CD4-positive, alpha-beta T cell (primary cell): ENCODE measurements around the gene KLHL3. TPM values are rescaled to one million over a fixed set of nuclear protein-coding genes. Genes with fewer than 3 reads are reported as not detected.
A peak's percentile ranks its signal among the peaks of the same experiment; 100 is the strongest.

Experiments used
- ATAC-seq: fragments of 200-7000 bp; cut with Tn5 transposase; one replicate; pipeline ENCODE4 v1.10.0; 2022; ENCODE audit warnings: mild to moderate bottlenecking; ENCODE audit not compliant: poor library complexity
- CTCF ChIA-PET: fragments of 350-600 bp; sonication (Branson Sonifier 250); formaldehyde crosslinking; loops from one replicate; lab custom pipeline; 2021; ENCODE audit warnings: antibody characterized with exemption, inconsistent platforms; lab: Charles Lee
- POLR2A ChIA-PET: fragments of 350-600 bp; sonication (Branson Sonifier 250); formaldehyde crosslinking; loops from one replicate; lab custom pipeline; 2021; ENCODE audit warnings: antibody characterized with exemption, inconsistent platforms; lab: Charles Lee
- DNase-seq, 14 experiments: peaks; one replicate each; pipeline ENCODE4 v3.0.0-alpha.2; 2013 to 2020; ENCODE audit warnings: mixed read lengths in 2 of 14
- H3K27ac ChIP-seq, 2 donors: one replicate each; pipeline versions ENCODE4 v1.5.1 to v1.7.0; 2013; ENCODE audit warnings: low read length in 2 of 2, low read depth in 1 of 2, mild to moderate bottlenecking in 1 of 2
- H3K27me3 ChIP-seq, 2 experiments: 1 replicate in 1 of 2; 2 replicates in 1 of 2; pipeline versions ENCODE4 v1.6.1 to v1.7.0; 2013; ENCODE audit warnings: low read length in 2 of 2, control low read depth in 1 of 2, mild to moderate bottlenecking in 1 of 2, moderate library complexity in 1 of 2; ENCODE audit not compliant: insufficient read depth in 2 of 2, control insufficient read depth in 1 of 2
- H3K36me3 ChIP-seq: one replicate; pipeline ENCODE4 v1.6.1; 2013; ENCODE audit warnings: low read length, control low read depth; ENCODE audit not compliant: insufficient read depth
- H3K4me1 ChIP-seq: one replicate; pipeline ENCODE4 v1.6.1; 2013; ENCODE audit warnings: low read length, control low read depth; ENCODE audit not compliant: insufficient read depth
- H3K4me3 ChIP-seq: one replicate; pipeline ENCODE4 v1.5.1; 2013; ENCODE audit warnings: mild to moderate bottlenecking, low read length, moderate library complexity
- H3K9me3 ChIP-seq, 2 experiments: 1 replicate in 1 of 2; 2 replicates in 1 of 2; pipeline versions ENCODE4 v1.6.1 to v1.7.0; 2013; ENCODE audit warnings: low read length in 2 of 2, mild to moderate bottlenecking in 2 of 2, control low read depth in 1 of 2, moderate library complexity in 1 of 2; ENCODE audit not compliant: control insufficient read depth in 1 of 2, insufficient read depth in 1 of 2
- H3K27ac Mint-ChIP-seq: one replicate; pipeline ENCODE4 v1.8.0; 2020; ENCODE audit warnings: mixed read lengths
- H3K27me3 Mint-ChIP-seq: one replicate; pipeline ENCODE4 v1.8.0; 2021; ENCODE audit warnings: mixed read lengths
- H3K36me3 Mint-ChIP-seq: one replicate; pipeline ENCODE4 v1.8.0; 2021; ENCODE audit warnings: low read depth, mixed read lengths
- H3K4me1 Mint-ChIP-seq: one replicate; pipeline ENCODE4 v1.8.0; 2021; ENCODE audit warnings: low read depth, mixed read lengths
- H3K4me3 Mint-ChIP-seq: one replicate; pipeline ENCODE4 v1.8.0; 2020; ENCODE audit warnings: mild to moderate bottlenecking, mixed read lengths
- H3K9me3 Mint-ChIP-seq: one replicate; pipeline ENCODE4 v1.8.0; 2020; ENCODE audit warnings: mixed read lengths
- intact Hi-C, 2 experiments: fragments of 100-400 bp; cut with DNase I in 1 of 2; cut with micrococcal nuclease in 1 of 2; formaldehyde crosslinking; loops; one replicate each; pipeline versions ENCODE4 v1.15.1 to v1.9.0; 2023 to 2025; cut with DNase I, micrococcal nuclease
- total RNA-seq, 174 experiments: library from RNA in 2 of 174; stranded (reverse) in 2 of 174; gene quantifications; one replicate each; pipeline ENCODE4 v1.2.3 and lab custom pipeline; 2021 to 2026
- TF ChIP-seq, protein P1 (sequence below): fragments of 200-600 bp; IDR thresholded peaks from one replicate; pipeline ENCODE4 v1.8.0; 2022; ENCODE audit warnings: antibody characterized with exemption, mild to moderate bottlenecking

KLHL3 gene
- total RNA-seq, 2 experiments from 2014 or later = 22.0 to 25.9 TPM

DNA sequence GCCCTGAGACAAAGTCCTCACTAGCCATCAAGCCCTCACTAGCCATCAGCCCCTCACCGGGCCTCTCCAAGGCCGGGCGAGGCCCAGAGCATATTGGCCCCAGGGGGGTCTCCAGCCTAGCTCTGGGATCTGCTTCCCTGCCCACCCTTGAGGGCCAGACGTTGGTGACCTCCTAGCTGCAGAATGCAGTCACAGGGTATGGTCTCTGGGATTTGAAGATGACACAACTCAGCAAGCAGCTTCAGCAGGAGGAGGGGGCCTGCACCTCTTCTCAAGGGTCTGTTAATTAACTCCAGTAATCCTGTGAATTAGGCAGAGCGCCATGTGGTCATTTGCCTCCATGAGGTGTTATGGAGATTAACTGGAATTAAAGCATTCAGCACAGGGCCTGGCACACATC is 119.8 kb downstream of the KLHL3 start:
- Mint-ChIP-seq H3K36me3 (peaks cover 21% of the 10 kb centered on the region), H3K4me3 (no peak overlapping the region), H3K27ac (no peak overlapping the region), H3K9me3 (no peaks in the 10 kb centered on the region), H3K27me3 (no peaks in the 10 kb centered on the region), H3K4me1 (no peaks in the 10 kb centered on the region)
- ChIA-PET CTCF (no interaction called here), POLR2A (no interaction called here)
- H3K4me3 ChIP-seq = no peak overlapping the region
- no peaks in the 10 kb centered on the region for H3K27me3 ChIP-seq
- intact Hi-C loops = no loop called here
- no peaks in the 10 kb centered on the region for H3K4me1 ChIP-seq
- no peak for DNase-seq
- H3K36me3 ChIP-seq = peaks cover 12% of the 10 kb centered on the region
- H3K9me3 ChIP-seq = no peaks in the 10 kb centered on the region
- TF ChIP-seq, protein P1, sequence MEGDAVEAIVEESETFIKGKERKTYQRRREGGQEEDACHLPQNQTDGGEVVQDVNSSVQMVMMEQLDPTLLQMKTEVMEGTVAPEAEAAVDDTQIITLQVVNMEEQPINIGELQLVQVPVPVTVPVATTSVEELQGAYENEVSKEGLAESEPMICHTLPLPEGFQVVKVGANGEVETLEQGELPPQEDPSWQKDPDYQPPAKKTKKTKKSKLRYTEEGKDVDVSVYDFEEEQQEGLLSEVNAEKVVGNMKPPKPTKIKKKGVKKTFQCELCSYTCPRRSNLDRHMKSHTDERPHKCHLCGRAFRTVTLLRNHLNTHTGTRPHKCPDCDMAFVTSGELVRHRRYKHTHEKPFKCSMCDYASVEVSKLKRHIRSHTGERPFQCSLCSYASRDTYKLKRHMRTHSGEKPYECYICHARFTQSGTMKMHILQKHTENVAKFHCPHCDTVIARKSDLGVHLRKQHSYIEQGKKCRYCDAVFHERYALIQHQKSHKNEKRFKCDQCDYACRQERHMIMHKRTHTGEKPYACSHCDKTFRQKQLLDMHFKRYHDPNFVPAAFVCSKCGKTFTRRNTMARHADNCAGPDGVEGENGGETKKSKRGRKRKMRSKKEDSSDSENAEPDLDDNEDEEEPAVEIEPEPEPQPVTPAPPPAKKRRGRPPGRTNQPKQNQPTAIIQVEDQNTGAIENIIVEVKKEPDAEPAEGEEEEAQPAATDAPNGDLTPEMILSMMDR = no peak
- no peak overlapping the region for H3K27ac ChIP-seq
- ATAC-seq = no peak

DNA sequence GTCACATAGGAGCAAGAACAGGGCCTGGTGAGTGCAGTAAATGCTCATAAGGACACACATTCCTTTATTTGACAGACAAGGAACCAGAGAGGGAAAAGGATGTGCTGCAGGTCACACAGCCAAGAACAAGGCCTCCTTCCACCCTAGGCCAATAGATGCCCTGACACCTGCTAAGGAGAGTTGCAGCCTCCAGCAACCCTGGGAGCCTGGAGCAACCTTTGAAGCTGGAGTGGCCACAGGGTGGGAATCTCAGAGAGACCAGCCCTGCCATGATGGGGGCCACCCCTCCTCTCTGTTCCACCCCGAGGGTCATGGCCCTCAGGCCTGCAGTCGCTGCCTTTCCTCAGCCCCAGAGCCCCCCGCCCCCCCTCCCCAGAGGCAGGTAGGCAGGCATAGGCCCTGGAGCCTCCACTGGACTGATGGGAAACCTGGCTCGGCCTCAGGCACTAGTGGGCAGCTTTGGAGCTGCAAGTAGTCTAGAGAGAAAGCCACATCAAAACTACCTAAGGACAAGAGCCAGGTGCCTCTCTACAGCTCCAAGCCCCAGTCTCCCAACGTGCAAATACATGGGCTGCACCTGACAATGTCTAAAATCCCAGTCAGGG is 120.6 kb downstream of the KLHL3 start:
- H3K27ac Mint-ChIP-seq = no peak overlapping the region
- intact Hi-C loops = no loop called here
- TF ChIP-seq, protein P1 = no peak
- no peaks in the 10 kb centered on the region for H3K4me1 Mint-ChIP-seq
- H3K36me3 Mint-ChIP-seq = peaks cover 13% of the 10 kb centered on the region
- ATAC-seq (no peak), DNase-seq (no peak)
- no peak overlapping the region for H3K4me3 Mint-ChIP-seq
- Histone ChIP-seq H3K4me3 (no peak overlapping the region), H3K9me3 (no peaks in the 10 kb centered on the region), H3K27me3 (no peaks in the 10 kb centered on the region), H3K27ac (no peak overlapping the region), H3K36me3 (peaks cover 6% of the 10 kb centered on the region), H3K4me1 (no peaks in the 10 kb centered on the region)
- ChIA-PET POLR2A (no interaction called here), CTCF (no interaction called here)
- no peaks in the 10 kb centered on the region for H3K27me3 Mint-ChIP-seq
- no peaks in the 10 kb centered on the region for H3K9me3 Mint-ChIP-seq

DNA sequence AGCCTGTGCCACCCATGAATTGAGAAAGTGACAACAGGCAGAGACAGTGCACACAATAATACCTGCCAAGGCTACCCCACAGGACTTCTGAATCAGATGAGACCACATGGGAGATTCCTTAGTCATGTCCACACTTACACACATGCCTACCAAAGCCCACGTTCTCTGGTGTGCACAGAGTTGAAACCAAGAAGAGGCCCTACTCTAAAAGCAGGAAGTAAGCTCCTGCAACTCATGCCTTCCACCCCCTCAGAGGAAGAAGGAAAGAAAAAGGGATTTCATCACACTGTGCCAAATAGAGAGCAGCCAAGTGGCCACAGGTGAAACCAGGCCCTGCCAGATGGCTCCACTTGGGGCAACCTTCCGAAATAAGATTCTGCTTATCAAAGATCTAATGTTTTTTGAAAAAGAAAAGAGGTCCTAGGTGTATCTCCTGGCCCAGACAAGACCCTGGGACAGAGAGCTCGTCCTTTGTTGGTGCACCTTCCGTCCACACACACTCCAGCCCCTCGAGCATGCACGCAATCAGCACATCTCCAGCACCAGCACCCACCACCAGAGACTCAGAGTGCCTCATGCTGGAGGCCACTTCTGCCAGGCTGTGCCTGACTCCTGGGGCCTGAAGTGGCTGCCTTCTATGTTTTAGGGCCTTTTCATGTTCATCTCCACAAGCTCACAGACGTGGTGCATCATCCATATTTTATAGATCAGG is 122.2 kb downstream of the KLHL3 start:
- CTCF ChIA-PET = no interaction called here
- intact Hi-C loops = no loop called here
- no peak for ATAC-seq

More for the DNA sequence above, 122.2 kb downstream of the KLHL3 start:
- no peaks in the 10 kb centered on the region for H3K9me3 Mint-ChIP-seq
- no peak overlapping the region for H3K4me3 Mint-ChIP-seq
- Histone ChIP-seq H3K9me3 (no peaks in the 10 kb centered on the region), H3K27me3 (no peaks in the 10 kb centered on the region), H3K27ac (no peak overlapping the region), H3K4me1 (no peaks in the 10 kb centered on the region), H3K36me3 (no peaks in the 10 kb centered on the region), H3K4me3 (no peak overlapping the region)
- H3K36me3 Mint-ChIP-seq = no peaks in the 10 kb centered on the region
- no peaks in the 10 kb centered on the region for H3K4me1 Mint-ChIP-seq
- no peak overlapping the region for H3K27ac Mint-ChIP-seq
- peak in 3 of 14 experiments; percentile 2 to 35 (median 23) for DNase-seq
- TF ChIP-seq, protein P1 = no peak
- peaks cover 4% of the 10 kb centered on the region for H3K27me3 Mint-ChIP-seq
- POLR2A ChIA-PET = no interaction called here
